Measurements from ENCODE around the gene TLK2.

The TLK2 gene

DNA sequence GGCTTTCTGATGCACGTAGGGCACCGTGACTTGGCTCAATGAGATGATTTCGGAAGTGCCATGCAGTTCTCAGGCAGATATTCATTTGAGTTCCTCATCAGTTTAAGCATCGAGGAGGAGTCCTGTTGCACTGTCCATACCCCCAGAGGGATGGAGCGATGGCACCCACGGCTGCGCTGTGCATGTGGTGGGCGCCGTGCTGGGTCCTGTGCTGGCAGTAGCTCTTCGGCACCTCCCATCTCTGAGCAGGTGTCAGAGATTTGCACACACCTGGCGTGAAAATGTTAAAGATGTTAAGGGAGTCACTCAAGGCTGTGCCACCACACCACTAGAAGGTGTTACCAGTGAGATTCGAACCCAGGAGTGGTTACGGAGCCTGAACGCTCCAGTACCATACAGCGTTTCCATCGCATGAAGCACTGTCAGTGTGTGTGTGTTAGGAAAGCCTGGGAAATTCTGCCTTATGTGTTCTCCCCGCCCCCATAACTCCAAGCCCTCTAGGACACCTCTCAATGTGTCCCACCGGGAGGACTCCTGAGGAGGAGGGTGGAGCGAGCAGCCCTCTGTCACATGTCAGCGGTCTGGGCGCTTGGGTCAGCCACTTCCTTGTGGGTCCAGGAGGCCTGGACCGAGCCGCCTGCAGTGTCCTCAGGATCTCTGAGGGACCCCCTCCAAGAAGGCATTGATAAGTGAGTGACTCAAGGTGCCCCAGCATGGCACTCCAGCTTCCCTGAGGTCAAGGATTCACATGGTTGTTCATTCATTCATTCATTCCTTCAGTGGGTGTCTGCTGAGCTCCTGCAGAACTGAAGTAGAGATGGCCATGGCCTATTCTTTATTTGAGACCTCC is 152.7 kb downstream of the TLK2 start:
- no peak overlapping the region for H3K4me3 ChIP-seq (ENCODE audit: low read length in 2 of 2)
- peaks cover 7 to 15% of the 10 kb centered on the region in 2 donors for H3K27me3 ChIP-seq (ENCODE audit: control insufficient read depth in 2 of 2, insufficient read depth in 2 of 2, low read length in 2 of 2)
- H3K9ac ChIP-seq (ENCODE audit: low read depth in 1 of 2, low read length in 2 of 2): no peak overlapping the region
- peaks cover 0 to 2% of the 10 kb centered on the region in 2 donors for H3K4me1 ChIP-seq (ENCODE audit: control insufficient read depth in 2 of 2, insufficient read depth in 2 of 2, low read length in 2 of 2)
- H3K9me3 ChIP-seq (ENCODE audit: control insufficient read depth in 2 of 2, low read length in 2 of 2): no peaks in the 10 kb centered on the region
- no peak overlapping the region for H3K27ac ChIP-seq (ENCODE audit: low read depth in 2 of 2, low read length in 2 of 2)
- no peaks in the 10 kb centered on the region for H3K36me3 ChIP-seq (ENCODE audit: control insufficient read depth in 2 of 2, insufficient read depth in 2 of 2, low read length in 2 of 2)

- Histone ChIP-seq H3K9me3 (ENCODE audit: control insufficient read depth in 2 of 2, low read length in 2 of 2) (no peaks in the 10 kb centered on the region), H3K4me3 (ENCODE audit: low read length in 2 of 2) (no peak overlapping the region), H3K27me3 (ENCODE audit: control insufficient read depth in 2 of 2, insufficient read depth in 2 of 2, low read length in 2 of 2) (peaks cover 5 to 8% of the 10 kb centered on the region in 2 donors), H3K4me1 (ENCODE audit: control insufficient read depth in 2 of 2, insufficient read depth in 2 of 2, low read length in 2 of 2) (no peaks in the 10 kb centered on the region), H3K36me3 (ENCODE audit: control insufficient read depth in 2 of 2, insufficient read depth in 2 of 2, low read length in 2 of 2) (no peaks in the 10 kb centered on the region), H3K9ac (ENCODE audit: low read depth in 1 of 2, low read length in 2 of 2) (no peak overlapping the region), H3K27ac (ENCODE audit: low read depth in 2 of 2, low read length in 2 of 2) (no peak overlapping the region)
These were observed 153.6 kb downstream of the TLK2 start for GRCh38 chr17:62631936-62632924.

GRCh38 chr17:62637809-62638208 is 159.2 kb downstream of the TLK2 start:
- Histone ChIP-seq H3K4me3 (ENCODE audit: low read length in 2 of 2) (no peak overlapping the region), H3K4me1 (ENCODE audit: control insufficient read depth in 2 of 2, insufficient read depth in 2 of 2, low read length in 2 of 2) (no peaks in the 10 kb centered on the region), H3K27ac (ENCODE audit: low read depth in 2 of 2, low read length in 2 of 2) (no peak overlapping the region), H3K9me3 (ENCODE audit: control insufficient read depth in 2 of 2, low read length in 2 of 2) (no peaks in the 10 kb centered on the region), H3K9ac (ENCODE audit: low read depth in 1 of 2, low read length in 2 of 2) (no peak overlapping the region), H3K36me3 (ENCODE audit: control insufficient read depth in 2 of 2, insufficient read depth in 2 of 2, low read length in 2 of 2) (no peaks in the 10 kb centered on the region), H3K27me3 (ENCODE audit: control insufficient read depth in 2 of 2, insufficient read depth in 2 of 2, low read length in 2 of 2) (no peaks in the 10 kb centered on the region)

DNA sequence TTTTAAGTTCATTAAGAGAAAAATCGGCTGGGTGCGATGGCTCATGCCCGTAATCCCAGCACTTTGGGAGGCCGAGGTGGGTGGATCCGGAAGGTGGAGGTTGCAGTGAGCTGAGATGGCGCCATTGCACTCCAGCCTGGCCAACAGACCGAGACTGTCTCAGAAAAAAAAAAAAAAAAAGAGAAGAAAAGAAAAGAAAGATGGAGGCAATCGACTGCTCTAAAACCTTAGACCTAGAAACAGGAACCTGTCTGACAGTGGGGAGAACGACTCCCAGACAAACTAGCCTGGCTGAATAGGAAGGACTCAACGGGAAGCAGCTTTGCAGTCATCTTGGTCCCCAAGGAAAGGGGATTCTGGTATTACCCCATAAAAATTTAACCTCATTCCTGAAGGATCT is 162.5 kb downstream of the TLK2 start:
- no peak overlapping the region for H3K4me3 ChIP-seq (ENCODE audit: low read length in 2 of 2)
- H3K27me3 ChIP-seq (ENCODE audit: control insufficient read depth in 2 of 2, insufficient read depth in 2 of 2, low read length in 2 of 2): peaks cover 0 to 2% of the 10 kb centered on the region in 2 donors
- no peaks in the 10 kb centered on the region for H3K9me3 ChIP-seq (ENCODE audit: control insufficient read depth in 2 of 2, low read length in 2 of 2)
- no peaks in the 10 kb centered on the region for H3K4me1 ChIP-seq (ENCODE audit: control insufficient read depth in 2 of 2, insufficient read depth in 2 of 2, low read length in 2 of 2)
- no peaks in the 10 kb centered on the region for H3K36me3 ChIP-seq (ENCODE audit: control insufficient read depth in 2 of 2, insufficient read depth in 2 of 2, low read length in 2 of 2)
- H3K9ac ChIP-seq (ENCODE audit: low read depth in 1 of 2, low read length in 2 of 2): no peak overlapping the region
- H3K27ac ChIP-seq (ENCODE audit: low read depth in 2 of 2, low read length in 2 of 2): no peak overlapping the region

- Histone ChIP-seq H3K27ac (ENCODE audit: low read depth in 2 of 2, low read length in 2 of 2) (no peak overlapping the region), H3K27me3 (ENCODE audit: control insufficient read depth in 2 of 2, insufficient read depth in 2 of 2, low read length in 2 of 2) (peaks cover 0 to 2% of the 10 kb centered on the region in 2 donors), H3K9me3 (ENCODE audit: control insufficient read depth in 2 of 2, low read length in 2 of 2) (no peaks in the 10 kb centered on the region), H3K36me3 (ENCODE audit: control insufficient read depth in 2 of 2, insufficient read depth in 2 of 2, low read length in 2 of 2) (no peaks in the 10 kb centered on the region), H3K4me1 (ENCODE audit: control insufficient read depth in 2 of 2, insufficient read depth in 2 of 2, low read length in 2 of 2) (no peaks in the 10 kb centered on the region), H3K9ac (ENCODE audit: low read depth in 1 of 2, low read length in 2 of 2) (no peak overlapping the region), H3K4me3 (ENCODE audit: low read length in 2 of 2) (no peak overlapping the region)
These were observed 163.3 kb downstream of the TLK2 start for GRCh38 chr17:62641951-62642350.

DNA sequence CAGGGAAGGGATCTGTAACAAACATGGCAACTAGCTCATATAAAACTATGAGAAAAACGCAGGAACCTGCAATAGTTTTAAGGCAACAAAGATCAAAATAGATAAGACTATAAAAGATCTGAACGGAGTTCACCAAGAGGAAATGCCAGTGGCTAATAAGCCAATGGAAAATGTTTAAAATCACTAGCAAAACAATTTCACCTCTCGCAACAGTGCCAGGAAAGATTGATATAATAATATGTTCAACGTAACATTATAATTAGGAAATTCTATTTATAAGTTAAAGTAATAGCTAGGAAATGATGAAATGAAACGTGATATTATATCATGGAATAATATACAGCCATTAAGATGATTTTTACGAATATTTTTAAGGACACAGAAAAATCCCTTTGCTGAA is 164.9 kb downstream of the TLK2 start:
- Histone ChIP-seq H3K4me1 (ENCODE audit: control insufficient read depth in 2 of 2, insufficient read depth in 2 of 2, low read length in 2 of 2) (peaks cover 0 to 2% of the 10 kb centered on the region in 2 donors), H3K9ac (ENCODE audit: low read depth in 1 of 2, low read length in 2 of 2) (no peak overlapping the region), H3K9me3 (ENCODE audit: control insufficient read depth in 2 of 2, low read length in 2 of 2) (no peaks in the 10 kb centered on the region), H3K36me3 (ENCODE audit: control insufficient read depth in 2 of 2, insufficient read depth in 2 of 2, low read length in 2 of 2) (no peaks in the 10 kb centered on the region), H3K27me3 (ENCODE audit: control insufficient read depth in 2 of 2, insufficient read depth in 2 of 2, low read length in 2 of 2) (peaks cover 0 to 2% of the 10 kb centered on the region in 2 donors), H3K4me3 (ENCODE audit: low read length in 2 of 2) (no peak overlapping the region), H3K27ac (ENCODE audit: low read depth in 2 of 2, low read length in 2 of 2) (no peak overlapping the region)

DNA sequence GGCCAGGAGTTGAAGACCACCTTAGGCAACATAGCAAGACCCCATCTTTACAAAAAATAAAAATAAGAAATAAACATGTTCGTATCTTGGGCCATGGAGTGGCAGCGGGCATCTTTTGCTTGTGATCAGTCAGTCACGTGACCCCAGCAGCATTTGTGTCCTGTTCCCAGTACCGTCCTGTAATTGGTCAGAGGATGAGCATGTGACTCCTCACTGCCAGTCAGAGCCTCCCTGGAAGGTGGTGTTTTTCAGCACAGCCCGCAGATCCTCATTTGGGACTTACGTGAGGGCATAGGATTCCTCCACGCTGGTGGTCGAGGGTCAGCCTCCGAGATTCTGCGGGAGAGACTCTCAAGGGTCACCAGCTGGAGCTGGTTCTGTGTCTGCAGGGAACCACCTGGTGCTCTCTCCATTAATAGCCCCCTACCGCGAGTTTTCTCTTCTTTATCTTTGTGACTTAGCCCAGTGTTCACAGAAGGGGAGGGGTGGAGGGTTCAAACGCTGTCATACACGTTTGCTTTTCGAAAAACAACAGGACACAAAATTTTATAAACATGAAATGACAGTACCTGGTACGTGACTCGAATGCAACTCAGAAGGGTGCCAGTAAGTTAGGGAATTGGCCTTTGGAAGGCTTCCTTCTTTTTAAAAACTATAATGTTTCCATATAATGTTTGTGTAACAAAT is 166.0 kb downstream of the TLK2 start:
- H3K9ac ChIP-seq (ENCODE audit: low read depth in 1 of 2, low read length in 2 of 2): no peak overlapping the region
- H3K4me1 ChIP-seq (ENCODE audit: control insufficient read depth in 2 of 2, insufficient read depth in 2 of 2, low read length in 2 of 2): peaks cover 0 to 3% of the 10 kb centered on the region in 2 donors
- no peaks in the 10 kb centered on the region for H3K36me3 ChIP-seq (ENCODE audit: control insufficient read depth in 2 of 2, insufficient read depth in 2 of 2, low read length in 2 of 2)
- peaks cover 0 to 2% of the 10 kb centered on the region in 2 donors for H3K27me3 ChIP-seq (ENCODE audit: control insufficient read depth in 2 of 2, insufficient read depth in 2 of 2, low read length in 2 of 2)
- no peaks in the 10 kb centered on the region for H3K9me3 ChIP-seq (ENCODE audit: control insufficient read depth in 2 of 2, low read length in 2 of 2)
- no peak overlapping the region for H3K27ac ChIP-seq (ENCODE audit: low read depth in 2 of 2, low read length in 2 of 2)
- H3K4me3 ChIP-seq (ENCODE audit: low read length in 2 of 2): no peak overlapping the region

GRCh38 chr17:62648251-62648955 is 169.8 kb downstream of the TLK2 start:
- H3K27ac ChIP-seq (ENCODE audit: low read depth in 2 of 2, low read length in 2 of 2): no peak overlapping the region
- no peak overlapping the region for H3K9ac ChIP-seq (ENCODE audit: low read depth in 1 of 2, low read length in 2 of 2)
- no peaks in the 10 kb centered on the region for H3K36me3 ChIP-seq (ENCODE audit: control insufficient read depth in 2 of 2, insufficient read depth in 2 of 2, low read length in 2 of 2)
- H3K9me3 ChIP-seq (ENCODE audit: control insufficient read depth in 2 of 2, low read length in 2 of 2): no peaks in the 10 kb centered on the region
- peaks cover 2 to 12% of the 10 kb centered on the region in 2 donors for H3K4me1 ChIP-seq (ENCODE audit: control insufficient read depth in 2 of 2, insufficient read depth in 2 of 2, low read length in 2 of 2)
- H3K27me3 ChIP-seq (ENCODE audit: control insufficient read depth in 2 of 2, insufficient read depth in 2 of 2, low read length in 2 of 2): peaks cover 0 to 2% of the 10 kb centered on the region in 2 donors
- H3K4me3 ChIP-seq (ENCODE audit: low read length in 2 of 2): no peak overlapping the region

DNA sequence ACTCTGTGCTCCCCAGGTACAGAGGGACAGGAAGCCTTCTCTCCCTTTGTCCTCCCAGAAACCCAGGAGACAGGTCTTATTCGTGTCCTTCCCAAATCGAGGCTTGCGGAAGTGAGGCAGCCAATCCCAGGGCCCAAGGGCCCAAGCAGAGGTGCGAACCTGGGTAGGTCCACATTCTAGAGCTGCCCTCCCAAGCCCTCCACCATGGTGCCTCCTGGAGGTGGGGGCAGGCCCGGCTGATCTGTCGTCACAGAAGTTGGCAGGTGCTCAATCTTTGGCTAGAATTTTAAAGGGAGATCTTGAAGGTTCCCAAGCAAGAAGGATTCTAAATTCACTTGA is 170.3 kb downstream of the TLK2 start:
- H3K9ac ChIP-seq (ENCODE audit: low read depth in 1 of 2, low read length in 2 of 2): no peak overlapping the region
- H3K4me1 ChIP-seq (ENCODE audit: control insufficient read depth in 2 of 2, insufficient read depth in 2 of 2, low read length in 2 of 2): peaks cover 3 to 16% of the 10 kb centered on the region in 2 donors
- H3K27me3 ChIP-seq (ENCODE audit: control insufficient read depth in 2 of 2, insufficient read depth in 2 of 2, low read length in 2 of 2): peaks cover 0 to 2% of the 10 kb centered on the region in 2 donors
- H3K9me3 ChIP-seq (ENCODE audit: control insufficient read depth in 2 of 2, low read length in 2 of 2): no peaks in the 10 kb centered on the region
- no peak overlapping the region for H3K4me3 ChIP-seq (ENCODE audit: low read length in 2 of 2)
- H3K27ac ChIP-seq (ENCODE audit: low read depth in 2 of 2, low read length in 2 of 2): no peak overlapping the region
- H3K36me3 ChIP-seq (ENCODE audit: control insufficient read depth in 2 of 2, insufficient read depth in 2 of 2, low read length in 2 of 2): no peaks in the 10 kb centered on the region

Measured in mucosa of rectum (tissue), 2 donors.